GM20000 (cell line): ENCODE results near the gene RGL3.
A peak's percentile ranks its signal among the peaks of the same experiment; 100 is the strongest.

Source experiments
- DNase-seq: peaks from one replicate; pipeline ENCODE4 v3.0.0; 2012; ENCODE audit warnings: low spot score
- TF ChIP-seq, protein P1 (sequence below): IDR thresholded peaks from 2 replicates; pipeline ENCODE4 v1.5.1; 2012; ENCODE audit warnings: mild to moderate bottlenecking, control low read depth; ENCODE audit errors: extremely low read depth, missing control alignments

The RGL3 gene

DNA sequence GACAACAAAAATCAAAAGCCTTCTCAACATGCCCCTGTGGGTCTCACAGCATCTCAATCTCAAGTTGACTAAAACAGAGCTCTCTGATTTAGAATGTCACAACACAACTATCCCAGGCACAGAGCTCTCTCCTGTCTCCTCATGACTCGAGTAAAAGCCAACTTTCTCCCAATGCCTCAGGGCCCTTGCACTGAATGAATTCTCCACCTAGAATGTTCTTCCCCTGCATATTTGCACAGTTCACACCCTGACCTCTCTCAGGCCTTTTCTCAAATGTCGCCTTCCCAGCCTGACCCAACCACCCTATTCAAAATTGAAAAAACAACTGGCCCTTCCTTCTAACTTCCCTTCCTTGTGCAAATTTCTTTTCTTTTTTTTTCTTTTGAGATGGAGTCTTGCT lies 48.4 kb downstream of the RGL3 start:
- TF ChIP-seq, protein P1, sequence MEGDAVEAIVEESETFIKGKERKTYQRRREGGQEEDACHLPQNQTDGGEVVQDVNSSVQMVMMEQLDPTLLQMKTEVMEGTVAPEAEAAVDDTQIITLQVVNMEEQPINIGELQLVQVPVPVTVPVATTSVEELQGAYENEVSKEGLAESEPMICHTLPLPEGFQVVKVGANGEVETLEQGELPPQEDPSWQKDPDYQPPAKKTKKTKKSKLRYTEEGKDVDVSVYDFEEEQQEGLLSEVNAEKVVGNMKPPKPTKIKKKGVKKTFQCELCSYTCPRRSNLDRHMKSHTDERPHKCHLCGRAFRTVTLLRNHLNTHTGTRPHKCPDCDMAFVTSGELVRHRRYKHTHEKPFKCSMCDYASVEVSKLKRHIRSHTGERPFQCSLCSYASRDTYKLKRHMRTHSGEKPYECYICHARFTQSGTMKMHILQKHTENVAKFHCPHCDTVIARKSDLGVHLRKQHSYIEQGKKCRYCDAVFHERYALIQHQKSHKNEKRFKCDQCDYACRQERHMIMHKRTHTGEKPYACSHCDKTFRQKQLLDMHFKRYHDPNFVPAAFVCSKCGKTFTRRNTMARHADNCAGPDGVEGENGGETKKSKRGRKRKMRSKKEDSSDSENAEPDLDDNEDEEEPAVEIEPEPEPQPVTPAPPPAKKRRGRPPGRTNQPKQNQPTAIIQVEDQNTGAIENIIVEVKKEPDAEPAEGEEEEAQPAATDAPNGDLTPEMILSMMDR: no peak

DNA sequence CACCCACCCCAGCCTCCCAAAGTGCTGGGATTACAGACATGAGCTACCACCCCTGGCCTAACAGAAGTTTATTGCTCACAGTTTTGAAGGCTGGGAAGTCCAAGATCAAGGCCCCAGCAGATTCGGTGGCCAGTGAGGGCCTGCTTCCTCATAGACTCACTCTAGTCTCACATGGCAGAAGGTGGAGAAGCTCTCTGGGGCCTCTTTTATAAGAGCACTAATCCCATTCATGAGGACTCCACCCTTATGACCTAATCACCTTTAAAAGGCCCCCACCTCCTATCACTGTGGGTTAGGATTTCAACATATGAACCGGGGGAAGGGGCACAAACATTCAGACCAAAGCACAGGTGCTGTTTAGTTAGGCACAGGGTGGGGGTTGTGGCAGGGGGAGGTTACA lies 51.6 kb downstream of the RGL3 start:
- TF ChIP-seq, protein P1: no peak
- no peak for DNase-seq

More for the DNA sequence above, 48.4 kb downstream of the RGL3 start:
- no peak for DNase-seq

DNA sequence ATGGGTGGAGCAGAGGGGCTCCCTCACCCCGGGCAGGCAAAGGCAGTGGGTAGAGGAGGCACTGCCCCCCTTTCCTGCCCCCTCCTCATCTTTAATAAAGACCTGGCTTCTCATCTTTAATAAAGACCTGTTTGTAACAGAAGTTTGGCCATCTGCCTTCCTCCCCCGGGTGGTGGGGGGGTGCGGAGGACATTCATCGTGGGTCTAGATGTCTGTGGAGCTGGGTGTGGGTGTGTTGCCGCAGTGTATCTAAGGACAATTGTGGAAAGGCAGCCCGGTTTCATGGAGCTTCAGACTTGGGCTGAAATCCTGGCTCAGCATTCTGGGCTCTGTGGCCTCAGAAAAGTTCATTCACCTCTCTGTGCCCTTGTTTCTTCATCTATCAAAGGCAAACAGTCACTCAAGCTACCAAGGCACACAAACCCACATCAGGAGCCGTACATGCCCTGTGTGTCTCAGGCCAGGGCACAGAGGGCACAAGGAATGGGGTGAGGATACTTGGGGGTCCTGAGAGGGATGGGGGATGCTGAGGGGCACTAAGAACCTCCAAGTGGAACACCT lies 53.5 kb downstream of the RGL3 start:
- peak; percentile 6 for DNase-seq
- TF ChIP-seq, protein P1: no peak

DNA sequence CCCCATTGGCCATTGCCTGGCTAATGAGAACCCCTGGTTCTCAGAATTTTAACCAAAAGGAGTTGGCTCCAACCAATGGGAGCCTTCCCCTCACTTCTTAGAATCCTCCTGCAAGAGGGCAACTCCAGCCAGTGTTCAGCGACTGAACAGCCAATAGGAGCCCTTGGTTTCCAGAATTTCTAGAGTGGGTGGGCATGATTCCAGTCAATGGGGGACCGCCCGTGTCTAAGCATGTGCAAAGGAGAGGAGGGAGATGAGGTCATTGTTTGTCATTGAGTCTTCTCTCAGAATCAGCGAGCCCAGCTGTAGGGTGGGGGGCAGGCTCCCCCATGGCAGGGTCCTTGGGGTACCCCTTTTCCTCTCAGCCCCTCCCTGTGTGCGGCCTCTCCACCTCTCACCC lies 54.2 kb downstream of the RGL3 start:
- TF ChIP-seq, protein P1: no peak
- peak; percentile 7 for DNase-seq

DNA sequence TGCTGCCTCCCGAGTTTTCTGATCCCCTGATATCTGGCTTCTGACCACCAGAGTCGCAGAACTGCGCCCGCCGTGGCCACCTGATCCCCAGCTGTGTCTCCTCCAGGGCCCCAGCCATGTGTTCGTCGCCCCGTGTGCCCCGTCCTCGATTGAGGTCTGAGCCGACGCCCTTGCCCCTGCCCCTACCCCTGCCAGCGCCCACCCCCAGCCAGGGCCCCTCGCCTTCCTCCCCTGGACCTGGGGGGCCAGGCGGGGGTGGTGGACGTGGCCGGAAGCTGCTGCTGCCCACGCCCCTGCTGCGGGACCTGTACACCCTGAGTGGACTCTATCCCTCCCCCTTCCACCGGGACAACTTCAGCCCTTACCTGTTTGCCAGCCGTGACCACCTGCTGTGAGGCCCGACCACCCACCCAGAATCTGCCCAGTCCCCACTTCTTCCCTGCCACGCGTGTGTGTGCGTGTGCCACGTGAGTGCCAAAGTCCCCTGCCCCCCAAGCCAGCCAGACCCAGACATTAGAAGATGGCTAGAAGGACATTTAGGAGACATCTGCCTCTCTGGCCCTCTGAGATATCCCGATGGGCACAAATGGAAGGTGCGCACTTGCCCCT lies 54.7 kb downstream of the RGL3 start:
- TF ChIP-seq, protein P1: no peak
- peak; percentile 7 for DNase-seq

DNA sequence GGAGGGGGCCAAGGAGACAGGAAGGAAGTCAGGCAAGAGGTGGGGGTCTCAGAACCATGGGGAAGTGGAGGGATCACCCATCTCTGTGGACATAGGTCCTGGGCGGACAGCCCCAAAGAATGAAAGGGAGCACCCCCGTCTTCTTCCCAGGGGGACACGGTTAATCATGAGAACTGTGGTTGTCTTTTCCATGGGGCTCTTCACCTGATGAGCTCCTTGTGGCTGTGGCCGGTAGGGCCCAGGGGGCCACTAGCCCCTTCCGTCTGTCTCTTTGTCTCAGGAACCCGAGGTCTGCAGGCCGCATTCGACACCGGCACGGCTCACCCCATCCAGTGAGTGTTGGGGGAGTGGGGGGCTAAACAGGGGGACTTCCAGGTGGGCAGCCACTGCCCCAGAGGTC lies 55.2 kb downstream of the RGL3 start:
- DNase-seq: no peak
- TF ChIP-seq, protein P1: no peak

DNA sequence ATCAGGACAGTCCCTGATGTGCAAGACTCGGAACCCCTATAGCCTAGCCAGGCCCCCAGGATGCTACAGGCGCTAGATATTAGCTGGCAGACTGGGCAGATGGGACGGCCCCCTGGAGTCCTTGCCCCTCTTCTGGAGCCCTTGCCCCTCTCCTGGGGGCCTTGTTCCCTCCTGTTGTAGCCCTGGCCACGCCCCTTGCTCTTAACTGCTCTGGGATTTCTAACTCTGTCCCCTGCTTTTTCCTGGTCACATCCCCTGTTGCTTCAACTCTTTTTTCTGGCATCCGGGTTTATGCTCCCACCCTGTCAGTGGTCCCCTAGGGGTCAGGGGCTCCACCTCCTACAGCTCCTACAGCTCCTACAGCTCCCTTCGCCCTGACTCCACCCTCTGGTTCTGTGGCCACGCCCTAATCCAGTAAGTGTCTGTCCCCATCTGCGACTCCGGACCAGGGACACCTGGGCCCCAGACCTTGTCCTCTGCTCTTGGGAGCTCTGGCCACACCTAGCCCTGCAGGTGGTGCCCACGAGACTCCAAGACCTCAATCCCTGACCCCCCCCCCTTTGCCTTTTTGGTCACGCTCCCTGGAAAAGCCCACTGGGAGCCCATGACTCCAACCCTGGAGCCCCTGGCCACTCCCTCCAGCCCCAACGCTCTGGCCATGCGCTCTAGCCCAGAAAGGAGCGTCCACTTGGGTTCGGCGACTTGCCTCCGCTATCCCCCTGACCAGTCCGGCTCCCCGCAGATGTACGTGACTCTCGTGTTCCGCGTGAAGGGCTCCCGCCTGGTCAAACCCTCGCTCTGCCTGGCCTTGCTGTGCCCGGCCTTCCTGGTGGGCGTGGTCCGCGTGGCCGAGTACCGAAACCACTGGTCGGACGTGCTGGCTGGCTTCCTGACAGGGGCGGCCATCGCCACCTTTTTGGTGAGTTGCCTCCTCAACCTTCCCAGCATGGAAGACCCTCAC lies 57.1 kb downstream of the RGL3 start:
- DNase-seq: peak; percentile 36
- TF ChIP-seq, protein P1: no peak
